HEK293 (cell line): ENCODE data around the gene GLIPR1.
"Not testable (repeated sequence)": the region's sequence is repeated elsewhere in the genome, so short reads cannot be mapped to it uniquely, and the experiment has no call there.

ENCODE experiments used
- CTCF ChIA-PET: fragments of 350-600 bp; formaldehyde crosslinking; extraction: SDS; loops from one replicate; lab custom pipeline; 2021; ENCODE audit warnings: antibody characterized with exemption; lab: Yijun Ruan, JAX
- POLR2A ChIA-PET: fragments of 300-600 bp; formaldehyde crosslinking; extraction: SDS; loops from one replicate; lab custom pipeline; 2020; ENCODE audit warnings: antibody characterized with exemption, inconsistent platforms; lab: Yijun Ruan, JAX
- H3K27ac ChIP-seq: fragments of 200-500 bp; sonication (Bioruptor generic); 2 replicates; pipeline ENCODE4 v1.5.1; 2014; ENCODE audit warnings: low read depth, low read length, control low read depth, inconsistent platforms; ENCODE audit errors: extremely low read depth
- H3K36me3 ChIP-seq, 2 experiments: fragments of 200-500 bp in 1 of 2; sonication (Bioruptor generic) in 1 of 2; 1 replicate in 1 of 2; 2 replicates in 1 of 2; pipeline ENCODE4 v1.5.1; 2014 to 2017; ENCODE audit warnings: inconsistent platforms in 2 of 2, low read length in 2 of 2; ENCODE audit not compliant: control insufficient read depth in 2 of 2, insufficient read depth in 1 of 2
- H3K4me1 ChIP-seq: fragments of 200-500 bp; sonication (Bioruptor generic); 2 replicates; pipeline ENCODE4 v1.5.1; 2014; ENCODE audit warnings: mild to moderate bottlenecking, low read length, inconsistent platforms; ENCODE audit not compliant: control insufficient read depth, insufficient read depth
- H3K4me3 ChIP-seq: 2 replicates; pipeline ENCODE4 v1.5.1; 2011; ENCODE audit warnings: low read depth, mild to moderate bottlenecking, control low read depth, low read length, moderate library complexity
- H3K9me3 ChIP-seq: fragments of 200-500 bp; sonication (Bioruptor generic); 2 replicates; pipeline ENCODE4 v1.5.1; 2014; ENCODE audit warnings: low read depth, low read length, inconsistent platforms; ENCODE audit not compliant: control insufficient read depth, insufficient read depth
- GLIS1 ChIP-seq: fragments of 450-650 bp; formaldehyde crosslinking; IDR thresholded peaks from 2 replicates; pipeline ENCODE4 v1.5.1; 2016; ENCODE audit warnings: missing biosample characterization, missing genetic modification characterization
- GLIS2 ChIP-seq: fragments of 450-650 bp; formaldehyde crosslinking; IDR thresholded peaks from 2 replicates; pipeline ENCODE4 v1.5.1; 2016; ENCODE audit warnings: missing biosample characterization, missing genetic modification characterization
- SCRT1 ChIP-seq: fragments of 450-650 bp; formaldehyde crosslinking; IDR thresholded peaks from 2 replicates; pipeline ENCODE4 v1.5.1; 2016; ENCODE audit warnings: missing biosample characterization, missing genetic modification characterization, borderline replicate concordance
- SP3 ChIP-seq: fragments of 450-650 bp; formaldehyde crosslinking; IDR thresholded peaks from 2 replicates; pipeline ENCODE4 v1.5.1; 2016; ENCODE audit warnings: missing biosample characterization, missing genetic modification characterization
- TRIM28 ChIP-seq: IDR thresholded peaks from 2 replicates; pipeline ENCODE4 v1.6.1; 2011; ENCODE audit warnings: low read length, control low read depth, borderline replicate concordance
- ZNF155 ChIP-seq: fragments of 450-650 bp; formaldehyde crosslinking; IDR thresholded peaks from 2 replicates; pipeline ENCODE4 v1.5.1; 2016; ENCODE audit warnings: missing biosample characterization, missing genetic modification characterization
- ZNF274 ChIP-seq, 2 experiments: fragments of 200-500 bp in 1 of 2; fragments of 450-650 bp in 1 of 2; sonication (Bioruptor generic) in 1 of 2; formaldehyde crosslinking in 1 of 2; IDR thresholded peaks; 2 replicates each; pipeline versions ENCODE4 v1.5.1 to v1.6.1; 2014 to 2016; ENCODE audit warnings: borderline replicate concordance in 1 of 2, inconsistent platforms in 1 of 2, low read length in 1 of 2, missing biosample characterization in 1 of 2, missing genetic modification characterization in 1 of 2
- ZNF529 ChIP-seq: fragments of 450-650 bp; formaldehyde crosslinking; IDR thresholded peaks from 2 replicates; pipeline ENCODE4 v1.5.1; 2017; ENCODE audit warnings: missing genetic modification characterization, missing biosample characterization; ENCODE audit not compliant: insufficient replicate concordance
- ZNF558 ChIP-seq: fragments of 450-650 bp; formaldehyde crosslinking; IDR thresholded peaks from 2 replicates; pipeline ENCODE4 v1.5.1; 2016; ENCODE audit warnings: missing biosample characterization, missing genetic modification characterization
- ZNF76 ChIP-seq: fragments of 450-650 bp; formaldehyde crosslinking; IDR thresholded peaks from 2 replicates; pipeline ENCODE4; 2016; ENCODE audit warnings: low read depth, missing biosample characterization, missing genetic modification characterization, borderline replicate concordance
- ZNF792 ChIP-seq: fragments of 450-650 bp; formaldehyde crosslinking; IDR thresholded peaks from 2 replicates; pipeline ENCODE4 v1.5.1; 2016; ENCODE audit warnings: missing biosample characterization, missing genetic modification characterization
- TF ChIP-seq, protein P1 (sequence below): fragments of 450-650 bp; IDR thresholded peaks from 2 replicates; pipeline ENCODE4 v1.5.1; 2018; ENCODE audit warnings: missing biosample characterization, missing genetic modification characterization
- TF ChIP-seq, protein P2 (sequence below): fragments of 450-650 bp; formaldehyde crosslinking; IDR thresholded peaks from 2 replicates; pipeline ENCODE4 v1.5.1; 2016; ENCODE audit warnings: missing biosample characterization, missing genetic modification characterization
- TF ChIP-seq, protein P3 (sequence below): fragments of 450-650 bp; formaldehyde crosslinking; IDR thresholded peaks from 2 replicates; pipeline ENCODE4 v1.5.1; 2016; ENCODE audit warnings: missing biosample characterization, missing genetic modification characterization
- TF ChIP-seq, protein P4 (sequence below): fragments of 450-650 bp; formaldehyde crosslinking; IDR thresholded peaks from 2 replicates; pipeline ENCODE4 v1.5.1; 2017; ENCODE audit warnings: missing biosample characterization, missing genetic modification characterization
- TF ChIP-seq, protein P5 (sequence below): fragments of 450-650 bp; formaldehyde crosslinking; IDR thresholded peaks from 2 replicates; pipeline ENCODE4 v1.5.1; 2016; ENCODE audit warnings: missing biosample characterization, missing genetic modification characterization
- TF ChIP-seq, protein P6 (sequence below): fragments of 450-650 bp; formaldehyde crosslinking; optimal IDR thresholded peaks from 2 replicates; pipeline ENCODE3; 2016; ENCODE audit warnings: missing biosample characterization, mild to moderate bottlenecking, missing genetic modification characterization
- TF ChIP-seq, protein P7 (sequence below): fragments of 450-650 bp; formaldehyde crosslinking; IDR thresholded peaks from 2 replicates; pipeline ENCODE4 v1.5.1; 2017; ENCODE audit warnings: missing biosample characterization, missing genetic modification characterization
- TF ChIP-seq, protein P8 (sequence below): fragments of 450-650 bp; formaldehyde crosslinking; IDR thresholded peaks from 2 replicates; pipeline ENCODE4 v1.5.1; 2017; ENCODE audit warnings: missing biosample characterization, mild to moderate bottlenecking, missing genetic modification characterization, moderate library complexity

GLIPR1 gene

DNA sequence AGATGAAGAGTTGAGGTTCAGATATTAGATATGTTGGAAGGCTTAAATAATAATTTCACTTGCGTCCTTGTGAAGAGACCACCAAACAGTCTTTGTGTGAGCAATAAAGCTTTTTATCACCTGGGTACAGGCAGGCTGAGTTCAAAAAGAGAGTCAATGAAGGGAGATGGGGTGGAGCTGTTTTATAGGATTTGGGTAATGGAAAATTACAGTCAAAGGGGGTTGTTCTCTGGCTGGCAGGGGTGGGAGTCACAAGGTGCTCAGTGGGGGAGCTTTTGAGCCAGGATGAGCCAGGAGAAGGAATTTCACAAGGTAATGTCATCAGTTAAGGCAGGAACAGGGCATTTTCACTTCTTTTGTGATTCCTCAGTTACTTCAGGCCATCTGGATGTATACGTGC lies 3.9 kb downstream of the GLIPR1 start:
- POLR2A ChIA-PET: interaction anchor here (1.1 kb wide), 1 partner anchor 93 kb away, joined by 3 read pairs; the partner anchor contains the start of gene GLIPR1L2
- not testable (repeated sequence) for H3K27ac ChIP-seq

DNA sequence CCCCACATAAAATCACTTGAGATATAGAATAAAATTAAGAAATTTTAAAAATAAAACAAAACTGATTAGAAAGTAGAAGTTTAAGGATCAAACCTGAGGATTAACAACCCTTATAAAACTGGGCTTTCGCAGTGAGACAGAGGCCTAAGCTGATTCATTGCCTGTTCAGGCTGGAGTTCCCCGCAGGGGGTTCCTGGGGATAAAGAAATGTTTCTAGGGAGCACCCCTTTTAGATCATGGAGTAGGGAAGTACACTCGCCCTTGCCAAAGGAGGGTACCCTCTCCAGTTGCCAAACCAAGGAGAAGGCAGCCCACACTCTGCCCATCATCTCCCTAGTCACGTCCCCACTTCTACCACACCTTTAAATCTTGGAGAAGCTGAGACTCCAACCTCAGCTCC lies 6.8 kb downstream of the GLIPR1 start:
- CTCF ChIA-PET: interaction anchor here (1.5 kb wide), 1 partner anchor 20 kb away, joined by 3 read pairs; no protein-coding TSS in a partner anchor

More for the DNA sequence above, 3.9 kb downstream of the GLIPR1 start:
- H3K4me3 ChIP-seq, H3K9me3 ChIP-seq, H3K4me1 ChIP-seq, H3K36me3 ChIP-seq: not testable (repeated sequence)
- CTCF ChIA-PET: interaction anchor here (0.6 to 4.0 kb wide), 30 partner anchors 9 to 1526 kb away, joined by 3 to 21 read pairs (median 5); partner anchors contain the start of genes GLIPR1L1 and PHLDA1
- peak; percentile 72 for TF ChIP-seq GLIS1 (tag by site-specific recombination)
- TF ChIP-seq, all 188 proteins: peak for 1; not testable (repeated sequence) for 187

More for the DNA sequence above, 6.8 kb downstream of the GLIPR1 start:
- H3K4me1 ChIP-seq: 0 out of 2 replicates have a peak, but pooled peaks cover 5% of the 10 kb centered on the region
- no peaks in the 10 kb centered on the region for H3K36me3 ChIP-seq
- POLR2A ChIA-PET: no interaction called here
- TF ChIP-seq SP3: no peak
- TF ChIP-seq, protein P1, sequence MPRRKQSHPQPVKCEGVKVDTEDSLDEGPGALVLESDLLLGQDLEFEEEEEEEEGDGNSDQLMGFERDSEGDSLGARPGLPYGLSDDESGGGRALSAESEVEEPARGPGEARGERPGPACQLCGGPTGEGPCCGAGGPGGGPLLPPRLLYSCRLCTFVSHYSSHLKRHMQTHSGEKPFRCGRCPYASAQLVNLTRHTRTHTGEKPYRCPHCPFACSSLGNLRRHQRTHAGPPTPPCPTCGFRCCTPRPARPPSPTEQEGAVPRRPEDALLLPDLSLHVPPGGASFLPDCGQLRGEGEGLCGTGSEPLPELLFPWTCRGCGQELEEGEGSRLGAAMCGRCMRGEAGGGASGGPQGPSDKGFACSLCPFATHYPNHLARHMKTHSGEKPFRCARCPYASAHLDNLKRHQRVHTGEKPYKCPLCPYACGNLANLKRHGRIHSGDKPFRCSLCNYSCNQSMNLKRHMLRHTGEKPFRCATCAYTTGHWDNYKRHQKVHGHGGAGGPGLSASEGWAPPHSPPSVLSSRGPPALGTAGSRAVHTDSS: no peak
- TF ChIP-seq, protein P2, sequence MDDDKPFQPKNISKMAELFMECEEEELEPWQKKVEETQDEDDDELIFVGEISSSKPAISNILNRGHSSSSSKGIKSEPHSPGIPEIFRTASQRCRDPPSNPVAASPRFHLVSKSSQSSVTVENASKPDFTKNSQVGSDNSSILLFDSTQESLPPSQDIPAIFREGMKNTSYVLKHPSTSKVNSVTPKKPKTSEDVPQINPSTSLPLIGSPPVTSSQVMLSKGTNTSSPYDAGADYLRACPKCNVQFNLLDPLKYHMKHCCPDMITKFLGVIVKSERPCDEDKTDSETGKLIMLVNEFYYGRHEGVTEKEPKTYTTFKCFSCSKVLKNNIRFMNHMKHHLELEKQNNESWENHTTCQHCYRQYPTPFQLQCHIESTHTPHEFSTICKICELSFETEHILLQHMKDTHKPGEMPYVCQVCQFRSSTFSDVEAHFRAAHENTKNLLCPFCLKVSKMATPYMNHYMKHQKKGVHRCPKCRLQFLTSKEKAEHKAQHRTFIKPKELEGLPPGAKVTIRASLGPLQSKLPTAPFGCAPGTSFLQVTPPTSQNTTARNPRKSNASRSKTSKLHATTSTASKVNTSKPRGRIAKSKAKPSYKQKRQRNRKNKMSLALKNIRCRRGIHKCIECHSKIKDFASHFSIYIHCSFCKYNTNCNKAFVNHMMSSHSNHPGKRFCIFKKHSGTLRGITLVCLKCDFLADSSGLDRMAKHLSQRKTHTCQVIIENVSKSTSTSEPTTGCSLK: no peak
- TF ChIP-seq, protein P3, sequence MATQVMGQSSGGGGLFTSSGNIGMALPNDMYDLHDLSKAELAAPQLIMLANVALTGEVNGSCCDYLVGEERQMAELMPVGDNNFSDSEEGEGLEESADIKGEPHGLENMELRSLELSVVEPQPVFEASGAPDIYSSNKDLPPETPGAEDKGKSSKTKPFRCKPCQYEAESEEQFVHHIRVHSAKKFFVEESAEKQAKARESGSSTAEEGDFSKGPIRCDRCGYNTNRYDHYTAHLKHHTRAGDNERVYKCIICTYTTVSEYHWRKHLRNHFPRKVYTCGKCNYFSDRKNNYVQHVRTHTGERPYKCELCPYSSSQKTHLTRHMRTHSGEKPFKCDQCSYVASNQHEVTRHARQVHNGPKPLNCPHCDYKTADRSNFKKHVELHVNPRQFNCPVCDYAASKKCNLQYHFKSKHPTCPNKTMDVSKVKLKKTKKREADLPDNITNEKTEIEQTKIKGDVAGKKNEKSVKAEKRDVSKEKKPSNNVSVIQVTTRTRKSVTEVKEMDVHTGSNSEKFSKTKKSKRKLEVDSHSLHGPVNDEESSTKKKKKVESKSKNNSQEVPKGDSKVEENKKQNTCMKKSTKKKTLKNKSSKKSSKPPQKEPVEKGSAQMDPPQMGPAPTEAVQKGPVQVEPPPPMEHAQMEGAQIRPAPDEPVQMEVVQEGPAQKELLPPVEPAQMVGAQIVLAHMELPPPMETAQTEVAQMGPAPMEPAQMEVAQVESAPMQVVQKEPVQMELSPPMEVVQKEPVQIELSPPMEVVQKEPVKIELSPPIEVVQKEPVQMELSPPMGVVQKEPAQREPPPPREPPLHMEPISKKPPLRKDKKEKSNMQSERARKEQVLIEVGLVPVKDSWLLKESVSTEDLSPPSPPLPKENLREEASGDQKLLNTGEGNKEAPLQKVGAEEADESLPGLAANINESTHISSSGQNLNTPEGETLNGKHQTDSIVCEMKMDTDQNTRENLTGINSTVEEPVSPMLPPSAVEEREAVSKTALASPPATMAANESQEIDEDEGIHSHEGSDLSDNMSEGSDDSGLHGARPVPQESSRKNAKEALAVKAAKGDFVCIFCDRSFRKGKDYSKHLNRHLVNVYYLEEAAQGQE (tag by site-specific recombination): no peak
- TF ChIP-seq, protein P4, sequence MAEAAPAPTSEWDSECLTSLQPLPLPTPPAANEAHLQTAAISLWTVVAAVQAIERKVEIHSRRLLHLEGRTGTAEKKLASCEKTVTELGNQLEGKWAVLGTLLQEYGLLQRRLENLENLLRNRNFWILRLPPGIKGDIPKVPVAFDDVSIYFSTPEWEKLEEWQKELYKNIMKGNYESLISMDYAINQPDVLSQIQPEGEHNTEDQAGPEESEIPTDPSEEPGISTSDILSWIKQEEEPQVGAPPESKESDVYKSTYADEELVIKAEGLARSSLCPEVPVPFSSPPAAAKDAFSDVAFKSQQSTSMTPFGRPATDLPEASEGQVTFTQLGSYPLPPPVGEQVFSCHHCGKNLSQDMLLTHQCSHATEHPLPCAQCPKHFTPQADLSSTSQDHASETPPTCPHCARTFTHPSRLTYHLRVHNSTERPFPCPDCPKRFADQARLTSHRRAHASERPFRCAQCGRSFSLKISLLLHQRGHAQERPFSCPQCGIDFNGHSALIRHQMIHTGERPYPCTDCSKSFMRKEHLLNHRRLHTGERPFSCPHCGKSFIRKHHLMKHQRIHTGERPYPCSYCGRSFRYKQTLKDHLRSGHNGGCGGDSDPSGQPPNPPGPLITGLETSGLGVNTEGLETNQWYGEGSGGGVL (tag by site-specific recombination): no peak
- TF ChIP-seq, protein P5, sequence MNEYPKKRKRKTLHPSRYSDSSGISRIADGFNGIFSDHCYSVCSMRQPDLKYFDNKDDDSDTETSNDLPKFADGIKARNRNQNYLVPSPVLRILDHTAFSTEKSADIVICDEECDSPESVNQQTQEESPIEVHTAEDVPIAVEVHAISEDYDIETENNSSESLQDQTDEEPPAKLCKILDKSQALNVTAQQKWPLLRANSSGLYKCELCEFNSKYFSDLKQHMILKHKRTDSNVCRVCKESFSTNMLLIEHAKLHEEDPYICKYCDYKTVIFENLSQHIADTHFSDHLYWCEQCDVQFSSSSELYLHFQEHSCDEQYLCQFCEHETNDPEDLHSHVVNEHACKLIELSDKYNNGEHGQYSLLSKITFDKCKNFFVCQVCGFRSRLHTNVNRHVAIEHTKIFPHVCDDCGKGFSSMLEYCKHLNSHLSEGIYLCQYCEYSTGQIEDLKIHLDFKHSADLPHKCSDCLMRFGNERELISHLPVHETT (tag by site-specific recombination): no peak
- TF ChIP-seq SCRT1 (tag by site-specific recombination): no peak
- TF ChIP-seq TRIM28: no peak
- TF ChIP-seq ZNF529: no peak
- TF ChIP-seq, protein P6, sequence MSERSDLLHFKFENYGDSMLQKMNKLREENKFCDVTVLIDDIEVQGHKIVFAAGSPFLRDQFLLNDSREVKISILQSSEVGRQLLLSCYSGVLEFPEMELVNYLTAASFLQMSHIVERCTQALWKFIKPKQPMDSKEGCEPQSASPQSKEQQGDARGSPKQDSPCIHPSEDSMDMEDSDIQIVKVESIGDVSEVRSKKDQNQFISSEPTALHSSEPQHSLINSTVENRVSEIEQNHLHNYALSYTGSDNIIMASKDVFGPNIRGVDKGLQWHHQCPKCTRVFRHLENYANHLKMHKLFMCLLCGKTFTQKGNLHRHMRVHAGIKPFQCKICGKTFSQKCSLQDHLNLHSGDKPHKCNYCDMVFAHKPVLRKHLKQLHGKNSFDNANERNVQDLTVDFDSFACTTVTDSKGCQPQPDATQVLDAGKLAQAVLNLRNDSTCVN: no peak
- TF ChIP-seq GLIS2 (tag by site-specific recombination): no peak
- no peak for TF ChIP-seq ZNF76
- TF ChIP-seq, protein P7, sequence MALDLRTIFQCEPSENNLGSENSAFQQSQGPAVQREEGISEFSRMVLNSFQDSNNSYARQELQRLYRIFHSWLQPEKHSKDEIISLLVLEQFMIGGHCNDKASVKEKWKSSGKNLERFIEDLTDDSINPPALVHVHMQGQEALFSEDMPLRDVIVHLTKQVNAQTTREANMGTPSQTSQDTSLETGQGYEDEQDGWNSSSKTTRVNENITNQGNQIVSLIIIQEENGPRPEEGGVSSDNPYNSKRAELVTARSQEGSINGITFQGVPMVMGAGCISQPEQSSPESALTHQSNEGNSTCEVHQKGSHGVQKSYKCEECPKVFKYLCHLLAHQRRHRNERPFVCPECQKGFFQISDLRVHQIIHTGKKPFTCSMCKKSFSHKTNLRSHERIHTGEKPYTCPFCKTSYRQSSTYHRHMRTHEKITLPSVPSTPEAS (tag by site-specific recombination): no peak
- TF ChIP-seq ZNF558 (tag by site-specific recombination): no peak
- TF ChIP-seq ZNF792 (tag by site-specific recombination): no peak
- no peak for TF ChIP-seq ZNF155 (tag by site-specific recombination)
- TF ChIP-seq, protein P8, sequence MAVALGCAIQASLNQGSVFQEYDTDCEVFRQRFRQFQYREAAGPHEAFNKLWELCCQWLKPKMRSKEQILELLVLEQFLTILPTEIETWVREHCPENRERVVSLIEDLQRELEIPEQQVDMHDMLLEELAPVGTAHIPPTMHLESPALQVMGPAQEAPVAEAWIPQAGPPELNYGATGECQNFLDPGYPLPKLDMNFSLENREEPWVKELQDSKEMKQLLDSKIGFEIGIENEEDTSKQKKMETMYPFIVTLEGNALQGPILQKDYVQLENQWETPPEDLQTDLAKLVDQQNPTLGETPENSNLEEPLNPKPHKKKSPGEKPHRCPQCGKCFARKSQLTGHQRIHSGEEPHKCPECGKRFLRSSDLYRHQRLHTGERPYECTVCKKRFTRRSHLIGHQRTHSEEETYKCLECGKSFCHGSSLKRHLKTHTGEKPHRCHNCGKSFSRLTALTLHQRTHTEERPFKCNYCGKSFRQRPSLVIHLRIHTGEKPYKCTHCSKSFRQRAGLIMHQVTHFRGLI (tag by site-specific recombination): no peak
- no peak for TF ChIP-seq ZNF274 (IDR thresholded peaks at IDR 0.05; ENCODE audit: low read length)
- TF ChIP-seq ZNF274 (tag by site-specific recombination; IDR thresholded peaks at IDR 0.05; ENCODE audit: borderline replicate concordance): no peak
- H3K27ac ChIP-seq: no peak overlapping the region
- no peak overlapping the region for H3K4me3 ChIP-seq
- H3K9me3 ChIP-seq: no peaks in the 10 kb centered on the region
